Activated CD8-positive, alpha-beta memory T cell treated with anti-CD3 and anti-CD28 coated beads, Interleukin-2, amount 50 U/mL, for 1 hour (primary cell): ENCODE results near the gene MDGA2.

Experiments
- DNase-seq: peaks from one replicate; pipeline ENCODE4 v3.0.0-alpha.2; 2020; ENCODE audit errors: extremely low read depth

Gene MDGA2

DNA sequence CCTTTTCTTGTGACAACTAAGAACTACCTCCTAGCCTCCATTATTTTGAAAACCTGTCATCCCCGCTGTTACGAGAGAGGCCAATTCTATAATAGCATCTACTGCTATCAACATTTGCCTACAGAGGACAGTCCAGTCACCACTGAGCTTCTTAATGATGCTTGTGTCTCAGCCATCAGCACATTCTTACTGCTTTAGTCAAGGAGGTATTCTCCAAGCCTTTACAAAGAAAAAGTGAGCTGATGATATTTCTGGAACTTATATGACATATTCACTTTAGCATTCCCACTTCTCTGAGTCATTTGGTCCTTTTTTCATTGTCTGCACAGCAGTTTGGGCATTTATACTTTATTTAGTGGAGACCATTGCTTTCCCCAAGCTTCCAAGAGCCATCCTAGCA, 526.1 kb downstream of the MDGA2 start:
- DNase-seq: no peak

DNA sequence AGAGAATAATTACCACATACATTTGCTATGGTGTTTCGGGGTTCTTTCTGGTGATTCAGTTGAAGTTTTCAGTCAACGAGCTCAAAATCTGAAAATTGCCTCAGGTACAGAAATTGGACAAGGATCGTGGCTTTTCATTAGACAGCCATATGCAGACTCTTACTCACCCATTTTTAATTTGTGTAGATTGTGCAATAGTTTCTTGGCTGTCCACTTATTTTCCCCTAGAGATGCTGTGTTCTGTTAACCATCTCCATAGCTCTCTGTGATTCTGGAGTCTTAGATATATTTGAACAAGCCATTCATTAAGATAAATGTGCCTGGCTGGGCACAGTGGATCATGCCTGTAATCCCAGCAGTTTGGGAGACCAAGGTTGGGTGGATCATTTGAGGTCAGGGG, 526.7 kb downstream of the MDGA2 start:
- DNase-seq: no peak

GRCh38 chr14:47120645-47121044, 554.8 kb downstream of the MDGA2 start:
- DNase-seq: no peak

GRCh38 chr14:47103771-47104170, 571.6 kb downstream of the MDGA2 start:
- no peak for DNase-seq

- DNase-seq: no peak
Observed at GRCh38 chr14:47102472-47102871, 572.9 kb downstream of the MDGA2 start.

- no peak for DNase-seq
Observed at GRCh38 chr14:47085678-47086077, 589.7 kb downstream of the MDGA2 start.

- no peak for DNase-seq
Observed at GRCh38 chr14:47065326-47065725, 610.1 kb downstream of the MDGA2 start.

DNA sequence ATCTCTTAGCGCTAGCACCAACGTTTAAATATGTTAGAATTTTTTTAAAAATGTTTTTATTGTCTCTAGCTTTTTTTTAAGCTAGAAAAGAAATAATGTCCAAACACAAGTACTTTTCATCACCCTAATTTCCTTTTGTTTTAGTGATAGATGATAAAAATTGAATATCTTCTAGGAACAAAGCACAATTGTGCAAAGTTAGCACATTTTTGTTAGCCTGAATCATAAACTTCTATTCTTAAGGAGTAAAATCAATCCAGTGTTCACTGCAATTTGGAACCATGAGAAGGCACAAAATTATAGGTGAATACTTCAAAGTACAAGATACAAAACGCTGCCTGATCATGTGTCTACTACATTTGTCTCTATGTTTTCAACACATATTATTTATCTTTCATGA, 615.4 kb downstream of the MDGA2 start:
- DNase-seq: no peak

- no peak for DNase-seq
Observed at GRCh38 chr14:47057364-47057763, 618.0 kb downstream of the MDGA2 start.

DNA sequence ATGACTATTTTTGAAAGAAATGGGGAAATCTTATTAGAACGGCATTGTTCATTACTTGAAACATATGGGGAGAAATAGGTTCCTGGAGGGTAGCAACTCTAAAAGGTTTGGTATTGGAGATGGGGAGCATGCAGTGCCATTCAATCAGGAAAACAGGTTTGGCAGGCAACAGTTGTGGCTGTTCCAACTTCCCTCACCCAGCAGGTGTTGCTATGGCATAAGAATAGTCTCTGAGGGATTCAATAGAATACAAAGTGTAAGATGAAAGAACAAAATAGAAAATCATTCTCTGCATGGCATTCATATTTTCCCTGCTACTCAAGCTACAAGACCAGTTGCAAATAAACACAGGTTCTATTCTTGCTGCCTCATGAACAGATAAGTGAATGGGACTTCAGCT, 630.6 kb downstream of the MDGA2 start:
- DNase-seq: no peak

DNA sequence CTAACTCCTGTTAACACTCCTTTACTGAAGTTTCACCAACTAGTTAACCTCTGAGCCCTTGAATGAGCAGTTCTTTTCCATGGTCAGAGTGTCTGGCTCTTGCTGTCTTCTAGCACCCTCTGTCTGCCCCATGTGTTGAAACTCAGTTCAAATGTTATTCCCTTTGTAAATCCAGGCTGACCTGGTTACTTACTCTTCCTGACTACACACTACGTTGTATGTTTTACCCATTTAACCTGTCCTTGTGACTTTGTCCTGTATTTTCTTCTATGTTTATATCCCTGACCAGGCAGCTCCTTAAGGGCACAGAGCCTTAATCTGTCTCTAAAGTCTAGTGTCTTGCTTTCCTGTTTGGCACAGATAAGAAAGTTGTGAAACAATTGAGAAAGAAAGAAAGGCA, 634.9 kb downstream of the MDGA2 start:
- no peak for DNase-seq

DNA sequence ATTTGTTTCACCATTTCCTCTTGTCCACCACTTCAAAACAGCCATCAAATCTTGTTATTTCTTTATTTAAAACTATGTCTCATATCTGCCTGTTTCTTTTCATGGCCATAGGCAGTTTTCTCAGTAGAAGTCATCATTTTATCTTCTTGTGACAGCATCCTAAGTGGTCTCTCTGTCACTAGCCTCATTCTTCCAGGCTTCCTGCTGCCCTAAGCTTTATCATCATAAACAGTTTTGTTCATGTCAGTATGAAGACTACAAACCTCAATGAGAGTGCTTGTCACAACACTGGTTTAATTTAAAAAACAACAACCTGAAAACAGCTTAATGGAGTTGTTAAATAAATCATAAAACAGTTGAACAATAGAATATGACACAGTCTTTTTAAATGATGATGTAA, 636.1 kb downstream of the MDGA2 start:
- DNase-seq: no peak

GRCh38 chr14:47022721-47023120, 652.7 kb downstream of the MDGA2 start:
- DNase-seq: no peak

GRCh38 chr14:47020500-47020899, 654.9 kb downstream of the MDGA2 start:
- DNase-seq: no peak

- DNase-seq: no peak
Observed at GRCh38 chr14:47012533-47013280, 662.7 kb downstream of the MDGA2 start.

DNA sequence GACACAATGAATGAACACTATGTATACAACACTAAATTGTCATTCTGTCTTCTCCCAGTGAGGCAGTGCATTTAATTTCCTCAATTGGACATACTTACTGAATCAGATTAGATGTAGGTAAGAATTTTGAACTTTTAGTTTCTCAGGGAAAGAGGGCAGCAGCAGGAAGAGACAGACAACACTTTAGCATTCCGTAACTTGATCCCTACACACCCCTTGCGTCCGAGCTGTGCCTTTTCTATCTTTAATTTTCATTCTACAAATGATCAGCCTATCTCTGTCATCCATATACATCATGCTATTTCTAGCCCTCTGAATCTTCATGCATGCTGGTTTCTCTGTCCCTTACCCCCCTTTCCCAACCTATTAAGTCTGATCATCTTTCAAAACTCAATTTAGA, 665.8 kb downstream of the MDGA2 start:
- no peak for DNase-seq

GRCh38 chr14:47008732-47009131, 666.7 kb downstream of the MDGA2 start:
- no peak for DNase-seq

DNA sequence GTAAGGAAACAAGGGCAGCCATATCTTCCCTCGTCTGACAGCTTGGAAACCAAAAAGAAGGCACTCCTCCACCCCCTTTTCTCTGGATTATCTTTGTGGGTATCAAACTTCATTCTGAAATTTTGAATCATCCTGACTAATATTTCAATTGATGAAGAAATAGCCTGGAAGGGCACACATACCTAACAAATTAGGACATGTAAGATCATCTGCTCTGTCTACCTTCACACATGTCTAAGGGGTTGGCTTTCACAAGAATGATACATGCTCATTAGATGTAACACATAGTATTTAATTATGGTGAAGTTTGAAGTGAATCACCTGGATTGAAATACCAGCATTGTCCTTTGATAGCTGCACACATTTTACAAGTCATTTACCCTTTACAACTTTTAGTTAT, 675.7 kb downstream of the MDGA2 start:
- DNase-seq: no peak

- DNase-seq: no peak
Observed at GRCh38 chr14:46989566-46989965, 685.8 kb downstream of the MDGA2 start.

DNA sequence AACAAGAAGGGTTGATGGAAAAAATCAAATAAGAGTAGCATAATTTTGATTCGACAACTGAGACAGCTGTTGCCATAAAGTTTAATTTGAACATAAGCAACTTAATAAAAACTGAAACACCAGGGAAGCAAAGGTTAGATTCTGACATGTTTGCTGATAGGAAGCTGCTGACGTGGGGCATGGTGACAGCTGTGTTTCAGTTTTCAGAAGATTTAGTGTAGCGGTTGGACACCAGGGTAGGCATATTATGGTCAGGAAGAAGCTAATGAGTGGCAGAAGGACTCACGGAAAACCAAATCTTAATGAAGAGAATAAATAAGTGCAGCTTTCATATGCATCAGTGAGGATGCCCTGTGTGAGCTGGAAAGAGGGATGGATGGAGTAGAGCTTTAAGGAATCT, 687.1 kb downstream of the MDGA2 start:
- no peak for DNase-seq

- no peak for DNase-seq
Observed at GRCh38 chr14:46985529-46986380, 689.6 kb downstream of the MDGA2 start.

DNA sequence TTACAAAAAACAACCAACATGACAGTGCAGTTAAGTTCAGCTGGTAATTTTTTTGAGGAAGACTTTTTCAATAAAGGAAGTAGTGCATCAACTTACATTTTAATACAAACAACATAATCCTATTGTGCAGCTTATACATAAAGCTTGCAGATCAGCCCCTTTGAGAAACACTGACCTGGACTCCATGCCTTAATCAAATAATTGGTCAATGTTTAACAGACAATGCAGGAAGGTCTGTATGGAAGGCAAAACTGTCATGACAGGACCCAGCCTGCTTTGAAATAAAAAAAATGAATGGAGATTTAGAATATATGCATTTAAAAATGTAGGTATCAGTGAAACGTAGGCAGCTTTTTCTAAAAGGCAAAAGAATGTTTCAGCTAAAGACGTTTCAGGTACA, 702.1 kb downstream of the MDGA2 start:
- no peak for DNase-seq

DNA sequence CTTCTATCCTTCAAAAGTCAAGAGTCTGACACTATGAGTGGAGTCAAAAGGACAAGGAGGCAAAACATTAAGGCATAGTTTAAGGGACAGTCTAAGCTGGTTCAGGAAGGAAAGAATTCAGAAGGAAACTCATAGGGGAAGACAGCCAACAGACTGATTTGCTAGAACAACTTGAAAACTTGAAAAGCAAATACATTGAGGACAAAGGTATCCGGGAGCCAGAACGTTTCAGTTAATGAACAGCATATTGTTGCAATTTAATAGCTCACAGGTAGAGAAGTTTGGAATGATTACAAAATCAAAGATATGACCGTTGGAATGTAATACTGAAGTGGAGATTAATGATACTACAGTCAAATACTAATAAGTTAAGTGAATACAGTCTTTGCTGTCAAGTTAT, 711.0 kb downstream of the MDGA2 start:
- no peak for DNase-seq
